Measurements from ENCODE around the gene DNAJA2.

DNAJA2 gene

DNA sequence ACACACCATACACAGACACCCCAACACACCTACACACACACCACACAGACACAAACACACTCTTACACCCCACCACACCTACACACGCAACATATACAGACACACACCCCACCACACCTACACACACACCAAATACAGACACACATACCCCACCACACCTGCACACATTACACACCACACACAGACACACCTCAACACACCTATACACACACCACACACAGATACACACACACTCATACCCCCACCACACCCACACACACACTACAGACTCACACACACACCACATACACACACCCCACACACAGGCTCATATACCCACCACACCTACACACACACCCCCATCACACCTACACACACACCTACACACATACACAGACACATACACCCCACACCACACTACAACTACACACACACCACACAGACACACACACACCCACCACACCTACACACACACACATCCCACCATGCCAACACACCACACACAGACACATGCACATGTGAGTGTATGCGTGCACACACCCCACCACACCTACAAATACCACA lies 57.9 kb downstream of the DNAJA2 start:
- Histone ChIP-seq H3K9me3 (ENCODE audit: control insufficient read depth, insufficient read depth, low read depth, low read length) (no peaks in the 10 kb centered on the region), H3K4me1 (ENCODE audit: control insufficient read depth, insufficient read depth, low read length) (no peaks in the 10 kb centered on the region), H3K27ac (ENCODE audit: extremely low read depth, low read depth, low read length) (no peak overlapping the region), H3K36me3 (ENCODE audit: control insufficient read depth in 2 of 2, insufficient read depth in 1 of 2, low read length in 2 of 2) (peaks cover 14 to 76% of the 10 kb centered on the region in 2 experiments; a peak in 2 of 3 replicates), H3K4me3 (ENCODE audit: low read depth, low read length) (no peak overlapping the region)
- ChIA-PET POLR2A (no interaction called here), CTCF (no interaction called here)
- TF ChIP-seq ZFHX2 (tag by site-specific recombination; conservative IDR thresholded peaks at IDR 0.05), result peak; percentile 97
- TF ChIP-seq, protein P1, sequence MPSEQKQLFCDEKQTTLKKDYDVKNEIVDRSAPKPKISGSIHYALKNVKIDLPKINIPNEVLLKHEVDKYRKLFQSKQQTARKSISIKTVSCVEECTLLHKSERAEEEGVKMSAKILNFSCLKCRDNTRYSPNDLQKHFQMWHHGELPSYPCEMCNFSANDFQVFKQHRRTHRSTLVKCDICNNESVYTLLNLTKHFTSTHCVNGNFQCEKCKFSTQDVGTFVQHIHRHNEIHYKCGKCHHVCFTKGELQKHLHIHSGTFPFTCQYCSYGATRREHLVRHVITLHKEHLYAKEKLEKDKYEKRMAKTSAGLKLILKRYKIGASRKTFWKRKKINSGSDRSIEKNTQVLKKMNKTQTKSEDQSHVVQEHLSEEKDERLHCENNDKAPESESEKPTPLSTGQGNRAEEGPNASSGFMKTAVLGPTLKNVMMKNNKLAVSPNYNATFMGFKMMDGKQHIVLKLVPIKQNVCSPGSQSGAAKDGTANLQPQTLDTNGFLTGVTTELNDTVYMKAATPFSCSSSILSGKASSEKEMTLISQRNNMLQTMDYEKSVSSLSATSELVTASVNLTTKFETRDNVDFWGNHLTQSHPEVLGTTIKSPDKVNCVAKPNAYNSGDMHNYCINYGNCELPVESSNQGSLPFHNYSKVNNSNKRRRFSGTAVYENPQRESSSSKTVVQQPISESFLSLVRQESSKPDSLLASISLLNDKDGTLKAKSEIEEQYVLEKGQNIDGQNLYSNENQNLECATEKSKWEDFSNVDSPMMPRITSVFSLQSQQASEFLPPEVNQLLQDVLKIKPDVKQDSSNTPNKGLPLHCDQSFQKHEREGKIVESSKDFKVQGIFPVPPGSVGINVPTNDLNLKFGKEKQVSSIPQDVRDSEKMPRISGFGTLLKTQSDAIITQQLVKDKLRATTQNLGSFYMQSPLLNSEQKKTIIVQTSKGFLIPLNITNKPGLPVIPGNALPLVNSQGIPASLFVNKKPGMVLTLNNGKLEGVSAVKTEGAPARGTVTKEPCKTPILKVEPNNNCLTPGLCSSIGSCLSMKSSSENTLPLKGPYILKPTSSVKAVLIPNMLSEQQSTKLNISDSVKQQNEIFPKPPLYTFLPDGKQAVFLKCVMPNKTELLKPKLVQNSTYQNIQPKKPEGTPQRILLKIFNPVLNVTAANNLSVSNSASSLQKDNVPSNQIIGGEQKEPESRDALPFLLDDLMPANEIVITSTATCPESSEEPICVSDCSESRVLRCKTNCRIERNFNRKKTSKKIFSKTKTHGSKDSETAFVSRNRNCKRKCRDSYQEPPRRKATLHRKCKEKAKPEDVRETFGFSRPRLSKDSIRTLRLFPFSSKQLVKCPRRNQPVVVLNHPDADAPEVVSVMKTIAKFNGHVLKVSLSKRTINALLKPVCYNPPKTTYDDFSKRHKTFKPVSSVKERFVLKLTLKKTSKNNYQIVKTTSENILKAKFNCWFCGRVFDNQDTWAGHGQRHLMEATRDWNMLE (tag by site-specific recombination; conservative IDR thresholded peaks at IDR 0.05; ENCODE audit: low read depth), result no peak
- 0 out of 2 replicates have a peak, but pooled peaks have one; percentile 12 for TF ChIP-seq KLF8 (tag by site-specific recombination; IDR thresholded peaks at IDR 0.05)
- peak; percentile 67 for TF ChIP-seq KLF9 (tag by site-specific recombination; IDR thresholded peaks at IDR 0.05; ENCODE audit: low read depth)
- TF ChIP-seq ZSCAN18 (tag by site-specific recombination; IDR thresholded peaks at IDR 0.05), result no peak
- TF ChIP-seq EGR2 (tag by site-specific recombination; IDR thresholded peaks at IDR 0.05; ENCODE audit: low read depth), result peak; percentile 99
- TF ChIP-seq ZNF677 (tag by site-specific recombination; IDR thresholded peaks at IDR 0.05), result no peak
- peak; percentile 13; the same call in 1 of the 2 replicates for TF ChIP-seq ZNF785 (tag by site-specific recombination; IDR thresholded peaks at IDR 0.05)
- TF ChIP-seq ZNF776 (tag by site-specific recombination; IDR thresholded peaks at IDR 0.05; ENCODE audit: borderline replicate concordance), result 0 out of 2 replicates have a peak, but pooled peaks have one; percentile 62
- TF ChIP-seq ZNF707 (tag by site-specific recombination; IDR thresholded peaks at IDR 0.05), result no peak
- 0 out of 2 replicates have a peak, but pooled peaks have one; percentile 42 for TF ChIP-seq ZNF112 (tag by site-specific recombination; IDR thresholded peaks at IDR 0.05)
- no peak for TF ChIP-seq ZBTB20 (tag by site-specific recombination; IDR thresholded peaks at IDR 0.05)
- peak; percentile 85; the same call in 1 of the 2 replicates for TF ChIP-seq ZNF114 (tag by site-specific recombination; IDR thresholded peaks at IDR 0.05)
- TF ChIP-seq KLF16 (tag by site-specific recombination; IDR thresholded peaks at IDR 0.05), result no peak
- TF ChIP-seq ZNF398 (tag by site-specific recombination; IDR thresholded peaks at IDR 0.05), result peak; percentile 15; the same call in 1 of the 2 replicates
- TF ChIP-seq WT1 (tag by site-specific recombination; IDR thresholded peaks at IDR 0.05), result no peak
- no peak for TF ChIP-seq ZNF394 (tag by site-specific recombination; IDR thresholded peaks at IDR 0.05; ENCODE audit: borderline replicate concordance)

All from HEK293 (cell line).